ENCODE results near the gene INTS4.

GRCh38 chr11:77968337-77968736 lies 26.1 kb downstream of the INTS4 start:
- no peak for TF ChIP-seq POLR2AphosphoS5 (IDR thresholded peaks at IDR 0.05; ENCODE audit: low read depth, low read length)
- TF ChIP-seq TAF1 (IDR thresholded peaks at IDR 0.05; ENCODE audit: borderline replicate concordance, low read depth, low read length), result no peak
